Adipocyte (in vitro differentiated cells): Measurements from ENCODE around the gene CYLD.

Experiments
- DNase-seq: peaks from one replicate; pipeline ENCODE4 v3.0.0-alpha.2; 2015; ENCODE audit warnings: low read depth
- H3K27me3 ChIP-seq: replicated peaks from 2 replicates; pipeline ENCODE4 v1.7.0; 2013; ENCODE audit warnings: mild to moderate bottlenecking, low read length, moderate library complexity; ENCODE audit not compliant: control insufficient read depth, insufficient read depth
- H3K36me3 ChIP-seq: 2 replicates; pipeline ENCODE4 v1.7.0; 2013; ENCODE audit warnings: low read length, mild to moderate bottlenecking, moderate library complexity; ENCODE audit not compliant: control insufficient read depth, insufficient read depth, severe bottlenecking
- H3K4me1 ChIP-seq: 2 replicates; pipeline ENCODE4 v1.7.0; 2013; ENCODE audit warnings: mild to moderate bottlenecking, low read length, moderate library complexity; ENCODE audit not compliant: control insufficient read depth, insufficient read depth
- H3K4me3 ChIP-seq: 2 replicates; pipeline ENCODE4 v1.7.0; 2013; ENCODE audit warnings: mild to moderate bottlenecking, low read length, moderate library complexity
- H3K9ac ChIP-seq: 2 replicates; pipeline ENCODE4 v1.7.0; 2013; ENCODE audit warnings: mild to moderate bottlenecking, low read length, moderate library complexity
- H3K9me3 ChIP-seq: 2 replicates; pipeline ENCODE4 v1.7.0; 2013; ENCODE audit warnings: mild to moderate bottlenecking, low read length, moderate library complexity; ENCODE audit not compliant: control insufficient read depth

Gene CYLD

DNA sequence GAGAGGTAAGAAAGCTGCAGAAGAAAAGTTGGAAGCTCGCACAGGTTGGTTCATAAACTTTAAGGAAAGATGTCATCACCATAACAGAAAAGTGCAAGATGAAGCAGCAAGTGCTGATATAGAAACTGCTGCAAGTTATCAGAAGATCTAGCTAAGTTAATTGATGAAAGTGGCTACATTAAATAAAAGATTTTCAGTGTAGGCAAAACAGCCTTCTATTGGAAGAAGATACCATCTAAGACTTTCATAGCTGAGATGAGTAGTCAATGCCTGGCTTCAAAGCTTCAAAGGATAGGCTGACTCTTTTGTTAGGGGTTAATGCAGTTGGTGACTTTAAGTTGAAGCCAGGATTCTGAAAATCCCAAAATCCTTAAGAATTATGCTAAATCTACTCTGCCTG is 24.0 kb downstream of the CYLD start:
- no peaks in the 10 kb centered on the region for H3K27me3 ChIP-seq
- no peak for DNase-seq
- H3K9ac ChIP-seq, result no peak overlapping the region
- H3K36me3 ChIP-seq, result peaks cover 35% of the 10 kb centered on the region
- H3K4me3 ChIP-seq, result no peak overlapping the region
- peaks cover 9% of the 10 kb centered on the region for H3K9me3 ChIP-seq
- peaks cover 13% of the 10 kb centered on the region for H3K4me1 ChIP-seq

DNA sequence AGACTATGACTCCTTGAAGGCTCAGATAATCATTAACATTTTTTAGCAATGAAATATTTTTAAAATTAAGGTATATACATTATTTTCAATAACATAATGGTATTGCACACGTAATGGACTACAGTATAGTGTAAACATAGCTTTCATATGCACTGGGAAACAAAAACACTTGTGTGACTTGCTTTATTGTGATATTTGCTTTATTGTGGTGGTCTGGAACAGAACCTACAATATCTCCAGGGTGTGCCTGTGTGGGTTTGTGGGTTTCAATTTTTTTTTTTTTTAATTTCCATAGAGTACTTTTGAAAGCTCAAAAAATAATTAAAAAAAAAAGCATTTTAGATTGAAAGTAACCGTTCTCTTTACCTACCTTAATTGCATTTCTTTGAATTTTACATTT is 25.3 kb downstream of the CYLD start:
- H3K27me3 ChIP-seq, result no peaks in the 10 kb centered on the region
- peaks cover 35% of the 10 kb centered on the region for H3K36me3 ChIP-seq
- peaks cover 9% of the 10 kb centered on the region for H3K9me3 ChIP-seq
- DNase-seq, result no peak
- peaks cover 20% of the 10 kb centered on the region for H3K4me1 ChIP-seq
- H3K4me3 ChIP-seq, result no peak overlapping the region
- no peak overlapping the region for H3K9ac ChIP-seq

DNA sequence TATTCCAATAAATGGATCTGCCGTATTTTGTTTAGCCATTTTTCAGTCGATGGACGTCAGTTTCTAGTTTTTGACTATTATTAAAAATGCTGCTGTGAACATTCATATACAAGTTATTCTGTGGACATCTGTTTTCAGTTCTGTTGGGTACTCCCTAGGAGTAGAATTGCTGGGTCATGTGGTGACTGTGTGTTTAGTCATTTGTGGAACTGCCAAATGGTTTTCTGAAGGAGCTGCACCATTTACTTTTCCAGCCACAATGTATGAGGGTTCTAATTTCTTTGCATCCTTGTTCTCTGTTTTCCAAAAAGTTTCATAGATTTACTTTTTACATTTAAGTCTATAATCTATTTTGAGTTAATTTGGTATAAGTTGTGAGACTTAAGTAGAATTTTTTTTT is 29.5 kb downstream of the CYLD start:
- Histone ChIP-seq H3K4me3 (peak overlapping the region; percentile 39), H3K27me3 (no peaks in the 10 kb centered on the region), H3K9ac (no peak overlapping the region), H3K4me1 (peaks cover 8% of the 10 kb centered on the region), H3K36me3 (peaks cover 28% of the 10 kb centered on the region), H3K9me3 (peaks cover 3% of the 10 kb centered on the region)
- DNase-seq, result peak; percentile 41

DNA sequence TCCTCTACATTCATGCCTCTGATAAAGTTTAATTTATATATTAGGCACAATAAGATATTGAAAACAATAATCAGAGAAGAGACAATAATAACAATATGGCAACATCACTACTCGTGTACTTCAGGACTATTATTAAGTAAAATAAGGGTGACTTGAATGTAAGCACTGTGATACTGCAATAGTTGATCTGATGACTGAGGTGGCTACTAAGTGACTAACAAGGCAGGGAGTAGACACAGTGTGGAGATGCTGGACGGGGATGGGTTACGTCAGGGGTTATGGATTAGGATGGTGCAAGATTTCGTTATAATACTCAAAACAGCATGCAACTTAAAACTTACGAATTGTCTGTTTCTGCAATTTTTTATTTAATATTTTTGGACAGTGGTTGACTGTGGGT is 32.5 kb downstream of the CYLD start:
- Histone ChIP-seq H3K36me3 (peaks cover 25% of the 10 kb centered on the region), H3K4me3 (no peak overlapping the region), H3K9ac (no peak overlapping the region), H3K4me1 (peaks cover 8% of the 10 kb centered on the region), H3K27me3 (no peaks in the 10 kb centered on the region), H3K9me3 (no peaks in the 10 kb centered on the region)
- no peak for DNase-seq

DNA sequence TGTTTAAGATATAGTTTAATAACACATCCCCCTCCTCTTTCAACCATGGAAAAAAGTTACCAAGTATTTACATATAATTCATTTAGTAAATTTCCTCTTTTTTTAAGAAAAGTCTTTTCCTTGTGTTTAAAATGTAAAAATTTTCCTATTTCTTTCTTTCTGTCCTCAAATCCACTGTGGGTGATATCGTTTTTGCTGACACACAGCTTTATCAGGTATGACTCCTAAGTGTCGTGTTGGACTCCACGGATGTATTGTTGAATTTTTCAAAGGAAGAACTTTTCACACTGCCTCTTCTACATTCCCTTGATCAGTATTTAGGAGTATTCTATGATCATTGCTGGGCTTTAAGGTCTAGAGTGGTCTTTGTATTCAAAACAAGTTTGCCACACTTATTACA is 33.1 kb downstream of the CYLD start:
- Histone ChIP-seq H3K9ac (no peak overlapping the region), H3K4me3 (no peak overlapping the region), H3K27me3 (no peaks in the 10 kb centered on the region), H3K36me3 (peaks cover 25% of the 10 kb centered on the region), H3K9me3 (no peaks in the 10 kb centered on the region), H3K4me1 (peaks cover 8% of the 10 kb centered on the region)
- no peak for DNase-seq

DNA sequence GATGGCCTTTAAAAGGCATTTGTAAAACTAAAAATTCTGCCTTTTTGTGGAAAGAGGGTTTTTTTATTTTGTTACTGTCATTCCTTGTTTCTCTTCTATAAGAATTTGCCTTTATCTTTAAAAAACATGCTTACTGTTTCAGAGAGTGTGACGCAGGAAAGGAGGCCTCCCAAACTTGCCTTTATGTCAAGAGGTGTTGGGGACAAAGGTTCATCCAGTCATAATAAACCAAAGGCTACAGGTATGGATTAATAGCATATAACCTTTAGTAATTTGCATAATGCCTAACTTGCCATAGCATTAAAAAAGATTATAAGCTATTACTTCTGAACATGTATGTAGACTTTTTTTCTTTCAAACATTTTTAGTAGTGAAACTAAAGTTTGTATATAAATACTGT is 34.2 kb downstream of the CYLD start:
- peaks cover 34% of the 10 kb centered on the region for H3K36me3 ChIP-seq
- H3K9me3 ChIP-seq, result no peaks in the 10 kb centered on the region
- DNase-seq, result no peak
- no peak overlapping the region for H3K9ac ChIP-seq
- H3K4me3 ChIP-seq, result no peak overlapping the region
- no peaks in the 10 kb centered on the region for H3K27me3 ChIP-seq
- H3K4me1 ChIP-seq, result peaks cover 5% of the 10 kb centered on the region

DNA sequence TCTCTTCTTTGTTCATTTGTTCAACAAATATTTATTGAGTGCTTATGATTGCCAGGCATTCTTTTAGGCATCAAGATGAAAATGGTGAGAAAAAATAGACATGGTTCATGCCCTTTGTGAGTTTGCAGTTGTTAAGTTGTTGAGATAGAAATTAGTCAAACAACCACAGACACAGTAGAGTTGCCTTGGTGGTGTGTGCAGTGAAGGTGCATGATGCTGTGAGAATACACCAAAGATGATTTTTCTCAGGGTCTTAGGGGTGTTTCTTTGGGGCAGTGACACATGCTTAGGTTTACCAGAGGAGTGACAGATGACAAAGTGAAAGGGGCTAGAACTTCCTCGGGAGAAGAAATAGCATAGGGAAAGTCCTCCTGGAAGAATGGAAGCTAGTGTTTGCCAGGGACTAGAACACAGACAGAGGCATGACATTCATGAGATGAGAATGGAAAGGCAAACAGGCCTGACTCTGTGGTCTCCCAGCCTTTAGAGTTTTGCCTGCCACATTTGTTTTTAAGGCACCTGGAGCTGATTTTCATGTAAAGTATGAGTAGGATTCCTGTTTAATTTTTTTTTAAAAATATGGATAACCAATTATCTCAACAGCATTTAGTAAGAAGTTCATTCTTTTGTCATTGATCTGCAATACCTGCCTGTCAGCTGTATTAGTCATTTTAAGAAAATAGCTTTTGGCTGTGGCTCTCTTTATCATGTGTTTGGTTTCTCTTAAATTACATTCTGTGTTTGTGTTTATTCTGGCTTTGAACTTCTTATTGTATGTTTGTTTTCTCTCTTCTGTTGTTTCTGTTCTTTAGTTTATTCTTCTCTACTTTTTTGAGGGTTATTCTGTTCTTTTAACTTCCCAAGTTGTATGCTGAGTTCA is 36.6 kb downstream of the CYLD start:
- H3K4me3 ChIP-seq, result no peak overlapping the region
- peaks cover 54% of the 10 kb centered on the region for H3K36me3 ChIP-seq
- H3K27me3 ChIP-seq, result no peaks in the 10 kb centered on the region
- no peaks in the 10 kb centered on the region for H3K4me1 ChIP-seq
- no peaks in the 10 kb centered on the region for H3K9me3 ChIP-seq
- no peak overlapping the region for H3K9ac ChIP-seq
- DNase-seq, result no peak

DNA sequence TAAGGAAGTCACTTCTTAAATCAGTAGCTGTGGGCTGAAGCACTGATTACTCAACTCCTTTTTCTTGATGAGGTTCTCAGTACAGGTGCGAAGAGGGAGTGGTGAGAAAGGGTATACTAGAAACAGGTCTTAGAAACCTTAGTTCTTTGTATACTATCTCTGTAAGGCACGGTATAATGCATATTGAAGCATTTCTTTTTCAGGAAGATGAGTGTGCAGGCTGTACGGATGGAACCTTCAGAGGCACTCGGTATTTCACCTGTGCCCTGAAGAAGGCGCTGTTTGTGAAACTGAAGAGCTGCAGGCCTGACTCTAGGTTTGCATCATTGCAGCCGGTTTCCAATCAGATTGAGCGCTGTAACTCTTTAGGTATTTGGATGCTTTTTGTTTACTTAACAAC is 39.2 kb downstream of the CYLD start:
- Histone ChIP-seq H3K9ac (no peak overlapping the region), H3K4me1 (no peaks in the 10 kb centered on the region), H3K36me3 (peaks cover 69% of the 10 kb centered on the region), H3K4me3 (no peak overlapping the region), H3K27me3 (no peaks in the 10 kb centered on the region), H3K9me3 (no peaks in the 10 kb centered on the region)
- no peak for DNase-seq

DNA sequence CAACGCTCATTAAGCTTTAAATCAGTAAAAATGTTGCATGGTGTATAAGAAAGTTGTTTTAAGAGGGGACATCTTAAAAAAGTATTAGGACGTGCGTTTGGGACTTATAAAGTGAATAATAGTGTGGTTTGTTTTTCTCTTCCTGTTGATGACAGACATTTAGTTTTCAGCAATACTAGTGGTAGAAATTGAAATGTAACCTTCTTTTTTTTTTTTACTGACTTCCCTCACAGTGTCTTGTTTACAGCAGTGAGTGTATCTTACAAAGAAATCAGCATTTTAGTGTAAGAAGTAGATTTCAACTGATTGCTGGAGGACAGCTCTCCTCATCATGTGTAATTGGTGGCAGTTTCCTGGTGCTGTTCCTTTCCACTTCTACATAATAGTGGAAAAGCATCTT is 39.6 kb downstream of the CYLD start:
- H3K9me3 ChIP-seq, result no peaks in the 10 kb centered on the region
- no peaks in the 10 kb centered on the region for H3K4me1 ChIP-seq
- H3K27me3 ChIP-seq, result no peaks in the 10 kb centered on the region
- no peak for DNase-seq
- H3K9ac ChIP-seq, result no peak overlapping the region
- H3K36me3 ChIP-seq, result peaks cover 69% of the 10 kb centered on the region
- no peak overlapping the region for H3K4me3 ChIP-seq

DNA sequence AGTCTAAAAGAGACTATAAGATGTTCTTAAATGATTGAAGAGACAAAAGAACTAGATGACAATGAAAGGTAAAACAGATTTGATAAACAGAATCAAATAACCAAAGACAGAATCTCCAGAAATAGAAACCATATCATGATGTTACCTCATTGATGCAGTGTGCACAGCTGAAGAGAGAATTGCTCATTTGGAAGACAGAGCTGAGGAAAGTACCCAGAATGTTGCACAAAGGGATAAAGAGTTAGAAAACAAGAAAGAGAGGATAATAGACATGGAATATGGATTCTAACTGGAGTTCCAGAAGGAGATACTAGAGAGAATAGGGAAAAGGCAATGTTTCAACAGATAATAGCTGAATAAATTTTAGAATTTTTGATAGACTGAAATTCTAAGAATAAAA is 47.9 kb downstream of the CYLD start:
- no peak overlapping the region for H3K9ac ChIP-seq
- H3K4me1 ChIP-seq, result no peaks in the 10 kb centered on the region
- DNase-seq, result no peak
- H3K27me3 ChIP-seq, result no peaks in the 10 kb centered on the region
- peaks cover 7% of the 10 kb centered on the region for H3K9me3 ChIP-seq
- H3K36me3 ChIP-seq, result peaks cover 52% of the 10 kb centered on the region
- H3K4me3 ChIP-seq, result no peak overlapping the region

DNA sequence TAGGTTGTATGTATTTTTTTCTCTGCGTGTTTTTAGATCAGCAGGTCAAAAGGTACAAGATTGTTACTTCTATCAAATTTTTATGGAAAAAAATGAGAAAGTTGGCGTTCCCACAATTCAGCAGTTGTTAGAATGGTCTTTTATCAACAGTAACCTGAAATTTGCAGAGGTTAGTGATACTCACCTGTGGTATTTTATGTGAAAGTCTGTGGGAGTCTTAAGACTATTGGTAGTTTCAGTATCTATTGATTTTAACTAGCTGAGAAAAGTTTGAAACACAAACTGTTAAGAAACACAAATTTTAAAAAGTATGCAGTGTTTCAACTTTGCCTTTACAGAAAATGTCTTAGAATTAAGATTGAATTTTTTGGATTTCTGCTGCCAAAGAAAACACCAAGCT is 49.6 kb downstream of the CYLD start:
- peaks cover 59% of the 10 kb centered on the region for H3K36me3 ChIP-seq
- H3K9ac ChIP-seq, result no peak overlapping the region
- peaks cover 7% of the 10 kb centered on the region for H3K9me3 ChIP-seq
- no peak overlapping the region for H3K4me3 ChIP-seq
- no peak for DNase-seq
- no peaks in the 10 kb centered on the region for H3K27me3 ChIP-seq
- H3K4me1 ChIP-seq, result no peaks in the 10 kb centered on the region

DNA sequence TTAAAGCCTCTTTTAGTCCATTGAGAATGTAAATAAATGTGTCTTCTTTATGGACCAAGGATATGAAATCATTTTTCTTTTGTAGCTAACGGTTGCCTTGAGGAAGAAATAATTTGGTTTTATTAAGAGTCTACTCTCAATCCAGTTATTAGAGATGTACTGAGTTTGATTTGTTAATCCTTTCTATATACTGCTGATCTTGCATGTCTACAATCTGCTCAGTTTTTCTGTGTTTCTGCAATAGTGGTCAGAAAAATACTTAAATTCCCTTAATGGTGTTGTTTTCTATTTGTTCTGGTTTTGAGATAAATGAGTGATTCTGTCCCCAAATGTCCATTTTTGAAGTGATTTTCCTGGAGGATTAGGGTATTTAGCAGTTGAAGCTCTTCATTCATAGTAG is 54.9 kb downstream of the CYLD start:
- no peaks in the 10 kb centered on the region for H3K27me3 ChIP-seq
- H3K4me3 ChIP-seq, result no peak overlapping the region
- no peaks in the 10 kb centered on the region for H3K4me1 ChIP-seq
- H3K36me3 ChIP-seq, result peaks cover 62% of the 10 kb centered on the region
- no peak for DNase-seq
- H3K9me3 ChIP-seq, result no peaks in the 10 kb centered on the region
- no peak overlapping the region for H3K9ac ChIP-seq
